Kidney glomerular epithelial cell (primary cell): Measurements from ENCODE around the gene ZNF565.
"Not testable (repeated sequence)": the region's sequence is repeated elsewhere in the genome, so short reads cannot be mapped to it uniquely, and the experiment has no call there.

Experiments
- DNase-seq: peaks from one replicate; lab custom pipeline; 2025; lab: John Stamatoyannopoulos, UW

Gene ZNF565

DNA sequence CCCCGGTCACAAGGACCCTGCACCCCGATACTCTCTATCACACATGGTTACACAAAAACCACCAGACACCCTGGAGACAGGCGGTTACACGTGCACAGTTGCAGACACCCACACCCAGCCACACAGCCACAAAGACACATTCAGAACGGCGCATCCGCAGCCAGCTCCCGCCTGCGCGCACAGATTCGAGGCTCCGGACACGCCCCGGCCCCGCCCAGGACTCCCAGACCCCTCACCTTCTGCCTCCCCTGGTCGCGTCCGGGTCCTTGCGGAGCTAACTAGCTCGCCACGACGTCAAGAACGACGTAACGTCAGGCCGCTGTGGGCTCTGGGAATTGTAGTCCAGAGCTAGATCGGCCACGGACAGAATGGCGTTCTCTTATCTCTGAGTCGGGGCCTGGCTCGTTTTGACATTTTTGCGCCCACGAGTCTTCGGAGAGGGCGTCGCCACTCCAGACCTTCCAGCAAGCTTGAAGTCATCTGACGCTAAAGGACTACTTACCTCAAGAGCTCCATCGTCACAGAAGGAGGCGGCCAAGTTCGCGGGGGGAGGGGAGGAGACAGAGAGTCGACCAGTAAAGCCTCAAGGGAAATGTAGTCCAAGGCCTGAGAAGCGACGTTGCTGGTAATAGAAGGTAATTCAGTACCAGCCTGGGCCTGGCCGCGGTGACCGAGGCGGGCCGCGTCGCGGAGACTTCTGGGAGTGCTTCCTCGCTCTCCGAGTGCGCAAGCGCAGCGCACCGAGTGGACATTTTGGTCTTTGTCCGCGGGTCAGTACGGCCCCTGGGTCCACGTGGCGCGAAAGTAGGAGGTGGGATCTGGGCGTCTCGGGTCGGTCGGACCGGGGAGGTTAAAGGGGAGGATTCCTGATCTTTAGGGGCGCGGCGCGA lies at the start of gene ZNF565, which contains the start of gene ZNF146:
Gene ZNF565, minus strand, starts transcription at position 280 of the 890 bp plus-strand sequence. CDS start 12,680 bp downstream, outside the sequence.
Gene ZNF146, plus strand, starts transcription at position 721 of the 890 bp plus-strand sequence. CDS start 21,335 bp downstream, outside the sequence.
- DNase-seq = peak; percentile 98

DNA sequence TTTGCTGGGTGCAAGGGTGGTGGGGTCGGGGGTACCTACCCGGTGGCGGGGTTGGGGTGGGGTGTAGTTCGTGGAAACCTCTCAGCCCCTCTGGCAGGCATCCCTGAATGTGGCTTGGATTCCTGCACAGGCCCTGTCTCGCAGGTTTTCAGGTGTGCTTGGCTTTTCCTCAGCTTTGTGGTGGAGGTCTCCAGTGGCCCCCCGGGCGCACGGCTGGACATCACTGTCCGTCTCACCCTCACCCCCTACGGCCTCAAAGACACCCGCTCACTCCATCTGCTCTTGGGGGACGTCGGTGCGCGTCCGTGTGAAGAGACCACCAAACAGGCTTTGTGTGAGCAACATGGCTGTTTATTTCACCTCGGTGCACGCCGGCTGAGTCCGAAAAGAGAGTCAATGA lies 44.7 kb upstream of the ZNF565 start:
- no peak for DNase-seq

DNA sequence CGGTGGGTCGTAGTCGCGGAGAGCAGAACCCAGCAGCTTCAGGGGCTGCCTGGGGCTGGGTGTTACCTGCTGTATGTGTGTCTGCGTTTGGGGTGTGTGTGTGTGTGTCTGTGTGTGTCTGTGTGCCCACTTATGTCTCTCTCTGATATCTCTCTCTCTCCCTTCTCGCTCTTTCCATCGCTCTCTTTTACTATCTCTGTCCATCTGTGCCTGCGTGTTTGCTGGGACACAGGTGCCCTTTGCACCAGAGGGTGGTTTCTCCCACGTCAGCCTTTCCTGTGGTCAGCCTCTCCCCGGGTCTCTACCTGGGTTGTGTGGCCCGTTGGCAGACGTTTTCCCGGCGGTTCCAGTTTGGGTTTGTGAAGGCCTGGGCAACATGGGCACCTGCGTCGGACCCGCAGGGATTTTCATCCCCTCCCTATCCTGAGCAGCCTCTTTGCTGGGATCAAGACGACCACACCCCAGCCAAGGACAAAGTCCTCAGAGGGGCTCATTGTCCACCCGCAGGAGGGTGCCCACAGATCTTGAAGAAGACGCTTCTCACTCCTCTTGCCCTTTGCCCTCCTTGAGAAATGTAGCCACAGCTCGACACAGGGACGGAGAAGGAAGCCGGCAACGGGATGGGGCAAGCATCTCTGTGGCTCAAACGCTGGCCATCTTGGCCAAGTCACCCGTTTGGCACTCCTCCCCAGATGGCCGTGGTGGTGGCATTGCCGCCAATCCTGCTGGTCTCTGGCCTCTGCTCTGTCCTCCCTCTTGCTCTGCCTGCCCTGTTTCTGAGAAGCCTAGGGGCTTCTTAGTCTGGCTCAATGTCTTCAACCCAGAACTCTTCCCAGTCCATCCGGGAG lies 43.8 kb upstream of the ZNF565 start:
- DNase-seq = no peak

DNA sequence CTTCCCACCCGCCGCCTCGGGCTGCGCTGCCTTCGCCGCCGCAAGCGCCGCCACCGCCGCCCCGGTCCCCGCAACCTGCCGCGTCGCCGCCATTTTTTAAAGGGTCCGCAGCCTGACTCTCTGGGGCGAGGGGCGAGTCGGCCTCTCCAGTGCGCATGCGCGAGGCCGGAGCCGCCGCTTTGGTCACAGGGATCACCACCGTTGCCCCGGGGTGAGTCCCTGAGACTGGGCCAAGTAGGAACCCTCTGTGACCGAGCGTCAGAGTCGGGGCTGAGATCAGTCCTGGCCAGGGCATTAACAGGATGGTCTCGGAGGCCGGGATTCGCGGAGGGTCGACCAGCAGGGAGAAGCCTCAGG lies 43.0 kb upstream of the ZNF565 start:
- DNase-seq = no peak

DNA sequence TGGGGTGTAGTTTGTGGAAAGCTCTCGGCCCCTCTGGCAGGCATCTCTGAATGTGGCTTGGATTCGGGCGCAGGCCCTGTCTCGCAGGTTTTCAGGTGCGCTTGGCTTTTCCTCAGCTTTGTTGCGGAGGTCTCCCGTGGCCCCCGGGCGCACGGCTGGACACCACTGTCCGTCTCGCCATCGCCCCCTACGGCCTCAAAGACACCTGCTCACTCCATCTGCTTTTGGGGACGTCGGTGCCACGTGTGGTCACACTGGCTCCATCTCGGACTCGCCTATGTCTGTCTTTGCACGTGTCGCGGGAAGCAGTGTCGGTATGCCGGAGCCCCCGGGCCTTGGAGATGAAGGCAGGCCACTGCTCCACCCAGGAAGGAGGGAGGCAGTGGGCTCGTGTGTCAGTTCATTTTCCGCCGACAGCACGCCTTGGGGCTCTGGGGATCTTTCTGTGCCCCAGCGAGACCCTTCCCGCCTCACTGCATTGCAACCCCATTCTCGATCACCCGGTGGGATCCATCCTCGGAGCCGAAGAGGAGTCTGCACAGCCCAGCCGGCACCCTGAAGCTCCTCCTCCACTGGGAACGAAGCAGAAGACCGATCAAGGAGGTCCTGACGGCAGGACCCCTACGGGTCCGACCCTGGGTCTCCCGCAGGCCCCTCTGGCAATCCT lies 42.5 kb upstream of the ZNF565 start:
- no peak for DNase-seq

DNA sequence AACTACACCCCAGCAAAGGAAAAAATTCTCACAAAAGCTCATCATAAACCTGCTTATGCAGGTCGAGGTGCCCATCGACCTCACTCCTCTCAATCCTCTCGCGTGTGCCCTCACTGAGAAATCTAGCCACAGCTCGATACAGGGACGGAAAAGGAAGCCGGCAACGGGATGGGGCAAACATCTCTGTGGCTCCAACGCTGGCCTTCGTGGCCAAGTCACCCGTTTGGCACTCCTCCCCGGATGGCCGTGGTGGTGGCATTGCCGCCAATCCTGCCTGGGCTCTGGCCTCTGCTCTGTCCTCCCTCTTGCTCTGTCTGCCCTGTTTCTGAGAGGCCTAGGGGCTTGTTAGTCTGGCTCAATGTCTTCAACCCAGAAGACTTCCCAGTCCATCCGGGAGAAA lies 41.6 kb upstream of the ZNF565 start:
- DNase-seq = no peak

DNA sequence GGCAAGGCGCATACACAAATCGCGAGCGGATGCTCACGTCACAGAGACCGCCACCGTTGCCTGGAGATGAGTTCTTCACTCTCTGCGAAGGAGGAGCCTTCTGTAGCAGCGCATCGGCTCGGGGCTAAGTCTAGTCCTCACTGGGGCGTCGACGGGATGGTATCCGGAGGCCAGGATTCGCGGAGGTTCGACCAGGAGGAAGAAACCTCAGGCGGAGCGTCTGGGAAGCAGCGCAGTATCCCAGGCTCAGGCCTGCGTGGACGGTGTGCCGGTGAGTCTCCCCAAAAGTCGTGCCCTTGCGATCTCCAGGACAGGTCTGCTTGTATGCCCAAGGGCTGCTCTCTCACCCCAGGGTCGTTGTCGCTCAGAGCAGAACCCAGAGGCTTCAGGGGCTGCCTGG lies 40.9 kb upstream of the ZNF565 start:
- DNase-seq = no peak

DNA sequence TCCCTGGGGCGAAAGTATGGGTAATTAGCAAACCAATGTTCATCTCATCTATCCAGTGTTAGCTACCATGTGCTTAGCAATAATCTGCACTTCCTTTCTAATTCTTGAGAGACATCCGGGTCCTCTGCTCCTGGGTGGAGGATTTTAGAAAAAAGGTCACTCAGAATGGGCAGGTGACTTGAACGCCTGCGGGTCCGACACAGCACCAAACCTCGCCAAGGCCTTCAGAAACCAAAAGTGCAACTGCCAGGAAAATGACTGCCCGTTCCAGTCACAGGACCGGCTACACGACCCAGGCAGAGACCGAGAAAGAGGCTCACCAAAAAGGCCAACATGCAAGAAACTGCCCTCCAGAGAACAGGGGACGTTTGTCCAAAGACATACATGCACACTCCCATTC lies 40.4 kb upstream of the ZNF565 start:
- DNase-seq = no peak

DNA sequence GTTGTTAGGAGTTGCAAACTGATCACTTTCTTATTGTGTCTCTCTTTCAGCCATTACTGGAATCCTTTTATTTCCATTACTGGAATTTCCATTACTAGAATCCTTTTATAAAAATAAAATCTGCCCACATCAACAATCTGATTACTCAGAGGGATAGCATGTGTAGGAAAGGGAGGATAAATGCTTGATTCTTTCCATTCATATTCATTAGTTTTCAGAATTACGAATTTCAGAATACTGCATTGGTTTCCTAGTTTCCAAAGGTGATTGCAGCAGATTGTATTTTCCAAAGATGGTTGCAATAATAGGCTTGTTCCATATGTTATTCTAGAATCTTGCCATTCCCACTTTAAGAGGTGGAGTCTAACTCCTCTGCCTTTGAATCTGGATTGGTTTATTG lies 37.6 kb upstream of the ZNF565 start:
- DNase-seq = no peak

DNA sequence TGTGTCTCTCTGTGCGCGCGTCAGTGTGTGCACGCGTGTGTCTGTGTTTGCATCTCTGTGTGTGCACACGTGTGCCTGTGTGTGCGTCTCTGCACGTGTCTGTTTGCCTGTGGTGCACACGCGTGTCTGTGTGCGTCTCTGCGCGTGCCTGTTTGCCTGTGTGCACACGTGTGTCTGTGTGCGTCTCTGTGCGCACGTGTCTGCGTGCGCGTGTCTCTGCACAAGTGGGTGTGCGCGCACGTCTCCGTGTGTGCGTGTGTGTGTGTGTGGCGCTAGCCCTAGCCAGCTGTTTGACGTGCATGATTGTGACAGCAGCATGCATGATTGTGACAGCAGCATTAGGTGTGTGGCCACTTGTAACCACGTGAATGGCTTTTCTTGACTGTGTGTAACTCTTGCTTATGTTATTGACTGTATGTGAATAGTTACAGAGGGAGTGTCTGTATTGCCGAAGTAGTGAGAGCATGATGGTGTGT lies 31.6 kb upstream of the ZNF565 start:
- DNase-seq = no peak

DNA sequence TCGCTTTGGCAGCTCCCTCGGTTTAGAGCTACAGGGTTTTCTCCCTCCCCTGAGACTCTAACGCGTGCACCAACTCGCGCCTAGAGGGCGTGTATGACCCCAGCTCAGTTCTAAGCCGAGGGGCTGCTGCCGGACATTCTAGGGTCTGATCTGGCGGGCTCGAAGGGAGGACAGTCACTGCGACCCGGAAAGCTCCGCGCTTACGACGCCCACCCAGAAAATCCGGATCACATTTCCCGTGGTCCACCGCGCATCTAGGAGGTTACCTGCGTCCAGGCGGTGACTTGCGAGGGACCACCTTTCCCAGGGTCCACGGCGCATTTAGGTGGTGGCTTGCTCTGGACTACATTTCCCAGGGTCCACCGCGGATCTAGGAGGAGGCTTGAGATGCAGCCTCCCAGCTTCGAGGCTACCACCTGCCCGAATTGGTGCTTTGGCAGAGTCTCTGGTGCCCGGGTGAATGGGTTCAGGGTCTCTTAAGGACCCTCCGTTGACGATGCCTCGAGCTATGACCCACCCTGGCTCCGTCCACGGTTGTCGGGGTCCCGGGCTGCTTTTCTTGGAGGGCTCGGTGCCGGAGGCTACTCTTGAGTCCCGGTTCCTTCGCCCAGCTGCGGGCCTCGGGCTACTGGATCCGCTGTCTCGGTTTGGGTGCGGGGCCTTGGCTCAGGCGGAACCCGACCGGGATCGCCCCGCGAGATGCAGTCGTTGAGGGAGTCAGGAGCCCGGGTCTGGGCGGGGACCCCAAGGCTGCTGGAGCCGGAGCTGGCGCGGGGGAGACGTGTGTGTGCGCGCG lies 30.9 kb upstream of the ZNF565 start:
- DNase-seq = no peak

DNA sequence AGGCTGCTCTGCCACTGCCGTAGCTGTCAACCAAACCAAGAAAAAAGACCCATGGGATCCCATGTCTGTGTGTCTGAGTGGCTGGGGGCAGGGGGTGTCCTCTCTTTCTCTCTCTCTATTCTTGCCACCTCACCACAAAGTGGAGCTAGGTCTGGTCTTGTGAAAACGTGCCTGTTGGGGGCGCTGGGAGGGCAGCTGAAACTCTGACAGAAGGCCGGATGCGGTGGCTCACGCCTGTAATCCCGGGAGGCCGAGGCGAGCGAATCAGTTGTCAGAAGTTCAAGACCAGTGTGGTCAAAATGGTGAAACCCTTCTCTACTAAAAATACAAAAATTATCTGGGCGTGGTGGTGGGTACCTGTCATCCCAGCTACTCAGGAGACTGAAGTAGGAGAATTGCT lies 29.6 kb upstream of the ZNF565 start:
- DNase-seq = no peak

DNA sequence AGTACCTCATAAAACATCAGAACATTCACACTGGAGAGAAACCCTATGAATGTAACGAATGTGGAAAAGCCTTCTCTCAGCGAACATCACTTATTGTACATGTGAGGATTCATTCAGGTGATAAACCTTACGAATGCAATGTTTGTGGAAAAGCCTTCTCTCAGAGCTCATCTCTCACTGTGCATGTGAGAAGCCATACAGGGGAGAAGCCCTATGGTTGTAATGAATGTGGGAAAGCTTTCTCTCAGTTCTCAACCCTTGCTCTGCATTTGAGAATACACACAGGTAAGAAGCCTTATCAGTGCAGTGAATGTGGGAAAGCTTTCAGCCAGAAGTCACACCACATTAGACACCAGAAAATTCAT lies 22.5 kb upstream of the ZNF565 start:
- DNase-seq = no peak

DNA sequence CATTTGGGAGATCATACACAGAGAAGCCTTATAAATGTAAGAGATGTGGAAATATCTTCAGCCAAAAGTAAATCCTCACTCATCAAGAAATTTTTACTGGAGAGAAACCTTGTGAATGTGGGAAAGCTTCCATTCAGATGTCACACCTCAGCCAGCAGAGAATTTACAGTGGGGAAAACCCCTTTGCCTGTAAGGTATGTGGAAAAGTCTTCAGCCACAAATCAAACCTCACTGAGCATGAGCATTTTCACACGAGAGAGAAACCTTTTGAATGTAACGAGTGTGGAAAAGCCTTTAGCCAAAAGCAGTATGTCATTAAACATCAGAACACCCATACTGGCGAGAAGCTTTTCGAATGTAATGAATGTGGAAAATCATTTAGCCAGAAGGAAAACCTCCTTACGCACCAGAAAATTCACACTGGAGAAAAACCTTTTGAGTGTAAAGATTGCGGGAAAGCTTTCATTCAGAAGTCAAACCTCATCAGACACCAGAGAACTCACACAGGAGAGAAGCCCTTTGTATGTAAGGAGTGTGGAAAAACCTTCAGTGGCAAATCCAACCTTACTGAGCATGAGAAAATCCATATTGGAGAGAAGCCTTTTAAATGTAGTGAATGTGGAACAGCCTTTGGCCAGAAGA lies 22.0 kb upstream of the ZNF565 start:
- DNase-seq = no peak

DNA sequence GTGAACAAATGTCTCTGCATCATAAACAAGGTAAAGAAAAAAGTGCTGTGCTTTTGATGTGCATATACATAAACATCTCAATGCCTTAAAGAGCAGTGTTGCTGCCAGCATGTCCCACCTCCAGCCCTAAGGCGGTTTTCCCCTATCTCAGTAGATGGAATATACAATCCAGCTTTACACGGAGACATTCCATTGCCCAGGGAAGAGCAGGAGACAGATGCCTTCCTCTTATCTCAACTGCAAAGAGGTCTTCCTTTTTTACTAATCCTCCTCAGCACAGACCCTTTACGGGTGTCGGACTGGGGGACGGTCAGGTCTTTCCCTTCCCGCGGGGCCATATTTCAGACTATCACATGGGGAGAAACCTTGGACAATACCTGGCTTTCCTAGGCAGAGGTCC lies 19.2 kb upstream of the ZNF565 start:
- DNase-seq = not testable (repeated sequence)

DNA sequence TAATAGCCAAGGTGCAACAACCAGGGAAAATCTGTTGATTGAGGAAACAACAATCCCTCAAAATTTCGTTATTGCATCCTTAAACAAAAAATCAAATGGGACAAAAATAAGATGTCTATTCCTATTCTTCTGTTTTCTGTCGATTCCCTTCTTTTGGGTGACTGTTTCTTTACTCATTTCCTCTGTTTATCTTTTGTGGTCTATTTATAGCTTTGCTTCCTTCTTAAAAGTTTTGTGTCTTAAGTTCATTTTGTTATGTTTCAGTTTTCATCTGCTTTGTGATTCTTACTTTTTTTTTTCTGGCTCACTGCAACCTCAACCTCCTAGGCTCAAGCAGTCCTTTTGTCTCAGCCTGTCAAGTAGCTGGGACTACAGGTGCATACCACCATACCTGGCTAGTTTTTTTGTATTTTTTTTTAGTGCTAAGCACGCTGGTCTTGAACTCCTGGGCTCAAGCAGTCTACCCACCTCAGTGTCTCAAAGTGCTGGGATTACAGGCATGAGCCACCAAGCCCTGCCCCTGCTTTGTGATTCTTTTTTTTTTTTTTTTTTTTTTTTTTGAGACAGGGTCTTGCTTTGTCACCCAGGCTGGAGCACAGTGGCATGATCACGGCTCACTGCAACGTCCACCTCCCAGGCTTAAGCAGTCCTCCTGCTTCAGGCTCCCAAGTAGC lies 10.9 kb upstream of the ZNF565 start:
- DNase-seq = no peak

DNA sequence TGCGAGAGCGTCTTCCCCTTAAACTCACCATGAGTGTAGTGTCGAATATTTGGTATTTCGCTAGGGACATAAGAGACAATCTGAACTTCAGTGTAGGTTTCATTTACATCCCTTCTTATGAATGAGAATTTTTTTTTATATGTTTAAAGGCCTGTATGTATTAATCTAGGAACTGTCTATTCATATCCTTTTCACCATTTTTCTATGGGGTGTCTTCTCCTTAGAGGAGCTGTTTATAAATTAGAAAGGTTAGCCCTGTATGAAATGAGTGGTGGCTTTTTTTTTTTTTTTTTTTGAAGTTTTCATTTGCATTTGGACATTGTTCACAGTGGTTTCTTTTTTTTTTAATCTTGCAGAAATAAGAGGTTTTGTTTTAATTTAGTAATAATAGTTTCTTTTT lies 8.0 kb upstream of the ZNF565 start:
- no peak for DNase-seq

DNA sequence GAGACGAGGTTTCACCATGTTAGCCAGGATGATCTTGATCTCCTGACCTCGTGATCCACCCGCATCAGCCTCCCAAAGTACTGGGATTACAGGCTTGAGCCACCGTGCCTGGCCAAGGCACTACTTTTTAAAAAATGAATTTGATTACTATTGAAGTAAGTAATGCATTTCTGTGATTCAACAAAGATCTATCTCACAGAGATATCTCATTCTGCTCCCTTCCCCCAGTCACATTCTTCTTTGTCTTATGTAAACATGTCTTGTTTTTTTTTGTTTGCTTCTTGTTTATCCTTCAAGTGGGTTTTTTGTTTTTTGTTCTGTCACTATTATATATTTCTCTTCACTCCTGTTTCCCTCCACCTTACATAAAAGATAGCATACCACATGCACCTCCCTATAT lies 7.0 kb upstream of the ZNF565 start:
- DNase-seq = no peak

DNA sequence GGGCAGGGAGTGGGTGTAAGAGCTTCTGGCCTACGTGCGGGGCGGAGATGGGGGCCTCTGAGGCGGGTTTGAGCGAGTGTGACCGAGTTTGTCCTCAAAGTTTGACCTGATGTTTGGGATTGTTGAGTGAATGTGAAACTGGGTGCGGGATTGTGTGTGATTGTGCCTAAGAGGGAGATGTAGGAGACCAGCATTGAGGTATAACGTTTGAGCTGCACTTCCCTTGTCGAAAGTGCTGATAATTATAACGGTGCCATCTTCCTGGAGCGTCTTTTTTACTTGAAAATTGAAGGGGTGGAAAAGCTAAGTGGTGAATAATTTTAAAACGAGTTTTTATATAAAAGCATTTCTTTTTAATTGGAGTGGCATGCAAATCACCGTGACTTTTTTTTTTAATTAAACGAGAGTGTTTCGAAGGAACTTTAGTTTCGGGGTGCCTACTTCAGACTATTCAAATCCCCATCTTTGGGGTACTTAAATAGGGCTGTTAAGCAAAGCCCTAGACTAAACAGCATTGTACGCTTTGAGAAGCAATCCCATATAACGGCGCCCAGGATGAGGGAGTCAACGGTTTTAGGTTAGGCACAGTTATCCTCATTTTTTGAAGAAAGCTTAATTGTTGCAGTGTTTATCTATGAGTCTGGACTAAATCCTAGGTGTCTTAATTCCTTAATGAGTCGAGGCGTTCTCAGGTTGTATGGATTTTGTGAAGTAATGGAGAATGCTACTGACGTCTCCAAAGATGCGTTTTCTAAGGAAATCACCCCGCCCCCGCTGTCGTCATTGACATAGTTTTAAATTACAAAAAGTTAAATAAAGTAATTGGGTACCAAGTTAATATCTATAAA lies 1.0 kb upstream of the ZNF565 start:
- DNase-seq = peak; percentile 48

DNA sequence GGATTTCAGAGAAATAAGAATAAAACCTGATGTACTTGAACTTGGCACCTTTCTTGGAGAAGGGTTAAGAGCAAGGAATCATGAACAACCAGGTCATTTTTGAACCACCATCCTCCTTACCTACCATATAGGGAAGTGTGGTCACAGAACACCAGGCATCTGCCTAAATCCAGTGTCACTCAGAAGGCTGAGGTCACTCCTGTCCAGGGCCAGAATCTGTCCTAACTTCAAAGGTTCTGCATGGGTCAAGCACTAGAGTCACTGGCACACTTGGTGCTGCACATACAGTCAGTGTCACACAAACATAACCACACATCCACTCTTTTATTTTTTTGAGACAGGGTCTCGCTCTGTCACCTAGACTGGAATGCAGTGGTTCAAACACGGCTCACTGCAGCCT lies 1.6 kb downstream of the ZNF565 start:
- no peak for DNase-seq
